OCI-LY7 (cell line): ENCODE results near the gene INSIG1.

Experiments
- EZH2phosphoT487 ChIP-seq: fragments of 200-600 bp; sonication (generic); IDR thresholded peaks from 2 replicates; pipeline ENCODE4 v1.6.1; 2018; ENCODE audit warnings: low read depth, borderline replicate concordance, mild to moderate bottlenecking, mixed run types, antibody characterized with exemption, low read length, moderate library complexity, mixed read lengths
- TF ChIP-seq, protein P1 (sequence below): fragments of 200-600 bp; sonication (generic); conservative IDR thresholded peaks from 2 replicates; pipeline ENCODE4 v1.5.1; 2014; ENCODE audit warnings: mild to moderate bottlenecking, antibody characterized with exemption, low read length, moderate library complexity, mixed read lengths

DNA sequence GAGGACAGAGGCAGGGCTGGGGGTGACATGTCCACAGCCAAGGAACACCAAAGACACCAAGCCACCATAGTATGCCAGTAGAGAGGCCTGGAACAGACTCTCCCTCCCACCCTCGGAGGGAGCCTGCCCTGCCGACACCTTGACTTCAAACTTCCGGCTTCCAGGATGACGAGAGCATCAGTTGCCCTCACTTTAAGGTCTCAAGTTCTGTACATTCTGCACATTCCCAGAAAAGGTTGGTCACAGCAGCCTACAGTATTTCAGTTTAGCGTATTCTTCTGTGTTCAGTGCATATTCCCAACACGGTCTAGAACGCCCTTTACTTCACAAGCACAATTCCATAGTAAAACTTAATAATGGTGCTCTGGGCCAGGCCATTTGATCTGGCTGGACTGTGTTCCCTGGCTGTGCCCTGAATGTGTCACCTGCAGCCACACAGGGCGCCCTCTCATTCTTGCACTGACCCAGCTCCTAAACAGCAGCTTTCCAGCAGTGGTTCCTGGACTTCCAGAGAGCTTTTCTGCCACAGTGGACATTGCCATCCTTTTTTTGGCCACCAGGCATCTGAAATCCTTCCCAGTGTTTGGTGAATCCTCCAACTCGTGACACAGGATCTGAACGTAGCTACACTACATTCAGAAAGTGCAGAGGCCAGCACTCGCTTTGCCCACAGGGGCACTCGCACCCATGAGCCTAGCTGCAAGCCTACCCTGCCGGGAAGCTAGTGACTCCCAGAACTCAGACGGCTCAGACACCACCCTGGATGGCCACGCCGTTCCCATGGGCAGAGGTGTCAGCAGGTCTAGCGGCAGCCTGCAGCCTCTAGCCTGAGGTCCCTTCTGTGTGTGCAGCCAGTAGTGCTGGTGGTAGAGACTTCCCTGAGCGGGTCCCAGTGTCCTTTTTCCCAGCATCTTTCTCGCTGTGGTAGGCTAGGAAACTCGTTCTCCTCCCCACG is 36.4 kb upstream of the INSIG1 start:
- TF ChIP-seq, protein P1, sequence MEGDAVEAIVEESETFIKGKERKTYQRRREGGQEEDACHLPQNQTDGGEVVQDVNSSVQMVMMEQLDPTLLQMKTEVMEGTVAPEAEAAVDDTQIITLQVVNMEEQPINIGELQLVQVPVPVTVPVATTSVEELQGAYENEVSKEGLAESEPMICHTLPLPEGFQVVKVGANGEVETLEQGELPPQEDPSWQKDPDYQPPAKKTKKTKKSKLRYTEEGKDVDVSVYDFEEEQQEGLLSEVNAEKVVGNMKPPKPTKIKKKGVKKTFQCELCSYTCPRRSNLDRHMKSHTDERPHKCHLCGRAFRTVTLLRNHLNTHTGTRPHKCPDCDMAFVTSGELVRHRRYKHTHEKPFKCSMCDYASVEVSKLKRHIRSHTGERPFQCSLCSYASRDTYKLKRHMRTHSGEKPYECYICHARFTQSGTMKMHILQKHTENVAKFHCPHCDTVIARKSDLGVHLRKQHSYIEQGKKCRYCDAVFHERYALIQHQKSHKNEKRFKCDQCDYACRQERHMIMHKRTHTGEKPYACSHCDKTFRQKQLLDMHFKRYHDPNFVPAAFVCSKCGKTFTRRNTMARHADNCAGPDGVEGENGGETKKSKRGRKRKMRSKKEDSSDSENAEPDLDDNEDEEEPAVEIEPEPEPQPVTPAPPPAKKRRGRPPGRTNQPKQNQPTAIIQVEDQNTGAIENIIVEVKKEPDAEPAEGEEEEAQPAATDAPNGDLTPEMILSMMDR: no peak
- no peak for TF ChIP-seq EZH2phosphoT487
